GM21381 (cell line): Measurements from ENCODE around the gene GIPR.
A peak's percentile ranks its signal among the peaks of the same experiment; 100 is the strongest.
"Not testable (repeated sequence)": the region's sequence is repeated elsewhere in the genome, so short reads cannot be mapped to it uniquely, and the experiment has no call there.

Source experiments
- ATAC-seq: cut with Tn5 transposase; IDR thresholded peaks from one replicate; pipeline ENCODE4 v1.9.1; 2021; ENCODE audit warnings: mild to moderate bottlenecking, moderate library complexity; ENCODE audit not compliant: unreplicated experiment

GIPR gene

GRCh38 chr19:45667620-45668341 lies at the start of gene GIPR:
GIPR (plus strand) TSS chr19:45668221; CDS start chr19:45669521, 1,300 bp downstream.
- no peak for ATAC-seq

DNA sequence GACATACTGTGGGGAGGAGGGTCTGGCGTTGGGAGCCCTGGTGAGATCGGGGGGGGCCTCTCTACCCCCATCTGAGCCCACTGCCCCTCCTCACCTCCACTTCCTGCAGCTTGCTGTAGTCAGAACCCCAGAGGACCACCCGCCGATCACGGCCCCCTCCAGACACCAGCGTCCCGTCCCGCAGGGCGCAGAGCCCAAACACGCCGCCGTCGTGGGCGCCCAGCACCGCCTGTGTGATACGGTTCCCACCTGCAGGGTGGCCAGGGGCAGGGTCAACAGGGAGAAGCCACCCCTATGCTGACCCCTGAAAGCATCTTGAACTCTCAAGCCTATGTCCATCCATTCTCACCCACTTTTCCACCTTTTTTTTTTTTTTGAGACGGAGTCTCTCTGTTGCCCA lies 46.6 kb upstream of the GIPR start:
- no peak for ATAC-seq

DNA sequence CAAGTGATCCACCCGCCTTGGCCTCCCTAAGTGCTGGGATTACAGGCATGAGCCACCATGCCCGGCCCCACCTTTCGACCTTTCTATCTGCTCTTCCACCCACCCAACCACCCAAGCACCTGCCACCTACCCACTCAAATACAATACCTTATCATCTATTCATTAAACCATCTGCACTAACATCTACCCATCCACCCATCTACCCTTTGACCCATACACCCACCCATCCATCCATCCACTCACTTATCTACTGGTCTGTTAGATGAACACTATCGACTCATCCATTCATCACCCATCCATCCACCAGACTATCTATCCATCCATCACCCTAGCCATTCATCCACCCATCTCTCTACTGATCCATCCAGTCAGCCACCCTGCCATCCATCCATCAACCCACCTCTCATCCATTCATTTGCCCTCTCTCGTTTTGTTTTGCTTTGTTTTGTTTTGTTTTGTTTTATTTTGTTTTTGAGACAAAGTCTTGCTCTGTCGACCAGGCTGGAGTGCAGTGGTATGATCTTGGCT lies 46.0 kb upstream of the GIPR start:
- ATAC-seq: no peak

- ATAC-seq: no peak
These were observed 44.0 kb upstream of the GIPR start for GRCh38 chr19:45623984-45624383.

- not testable (repeated sequence) for ATAC-seq
These were observed 39.8 kb upstream of the GIPR start for GRCh38 chr19:45628219-45628618.

GRCh38 chr19:45629704-45630103 lies 38.3 kb upstream of the GIPR start:
- no peak for ATAC-seq

- ATAC-seq: no peak
These were observed 37.6 kb upstream of the GIPR start for GRCh38 chr19:45630463-45630862.

GRCh38 chr19:45632468-45633196 lies 35.4 kb upstream of the GIPR start:
- ATAC-seq: no peak

- no peak for ATAC-seq
These were observed 31.7 kb upstream of the GIPR start for GRCh38 chr19:45636275-45636674.

- no peak for ATAC-seq
These were observed 31.1 kb upstream of the GIPR start for GRCh38 chr19:45636902-45637301.

- no peak for ATAC-seq
These were observed 29.9 kb upstream of the GIPR start for GRCh38 chr19:45637890-45638667.

DNA sequence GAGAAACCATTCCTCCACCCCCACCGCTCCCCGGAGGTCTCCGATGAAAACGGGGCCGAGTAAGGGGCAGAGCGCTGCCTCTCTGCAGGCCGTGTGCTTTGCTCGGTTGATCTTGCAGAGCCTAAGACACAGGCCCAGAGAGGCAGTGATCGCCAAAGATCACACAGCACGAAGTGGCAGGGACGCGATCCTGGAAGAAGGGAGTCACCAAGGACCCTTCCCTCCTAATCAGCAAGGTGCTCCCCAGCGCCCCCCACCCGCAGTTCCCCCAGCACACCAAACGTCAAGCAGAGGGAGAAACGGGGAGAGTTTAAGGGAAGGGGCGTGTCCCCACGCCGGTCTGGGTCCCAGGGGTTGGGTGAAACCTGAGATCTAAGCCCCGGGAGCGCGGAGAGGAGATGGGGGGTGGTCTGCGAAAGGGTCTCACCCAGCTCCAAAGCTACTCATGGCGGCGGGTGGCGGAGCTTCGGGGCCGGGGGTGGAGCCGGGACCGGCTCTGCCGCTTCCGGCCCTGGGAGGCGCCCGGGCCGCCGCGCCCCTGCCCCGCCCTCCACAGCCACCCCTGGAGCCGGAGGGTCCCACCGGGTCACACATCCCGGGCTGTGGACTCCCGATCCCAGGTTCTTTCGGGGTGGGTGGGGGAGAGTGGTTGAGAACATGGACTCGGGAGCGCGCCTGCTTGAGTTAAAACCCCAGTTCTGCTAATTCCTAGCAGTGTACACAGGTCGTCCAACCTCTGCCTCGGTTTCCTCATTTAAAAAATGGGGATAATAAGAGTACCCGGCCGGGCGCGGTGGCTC lies 28.9 kb upstream of the GIPR start, which contains the start of gene EML2:
TSS of gene EML2 (minus strand) at position 468 of the 800 bp plus-strand sequence. CDS start at position 447, 21 bp downstream.
- no peak for ATAC-seq

DNA sequence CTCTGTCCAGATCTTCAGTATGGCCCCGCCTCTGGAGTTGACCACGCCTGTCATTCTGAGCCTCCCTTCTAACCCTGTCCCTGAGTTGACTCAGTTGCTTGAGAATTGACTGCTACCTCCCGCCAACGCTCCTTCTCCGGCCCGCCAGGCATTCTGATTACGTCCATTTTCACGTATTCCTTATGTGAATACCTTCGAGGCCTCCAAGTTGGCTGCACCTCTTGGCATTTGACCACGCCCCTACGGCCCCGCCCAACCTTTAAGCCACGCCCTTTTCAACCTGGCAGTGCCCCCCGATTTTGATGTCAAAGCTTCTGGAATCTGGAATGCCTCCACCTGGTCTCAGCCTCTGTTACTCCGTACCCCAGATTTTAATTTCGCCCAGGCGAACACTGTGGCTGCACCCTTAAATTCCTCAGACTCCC lies 27.2 kb upstream of the GIPR start:
- no peak for ATAC-seq

GRCh38 chr19:45641274-45642105 lies 26.5 kb upstream of the GIPR start:
- peak; percentile 38 for ATAC-seq

- ATAC-seq: no peak
These were observed 24.7 kb upstream of the GIPR start for GRCh38 chr19:45643024-45643926.

DNA sequence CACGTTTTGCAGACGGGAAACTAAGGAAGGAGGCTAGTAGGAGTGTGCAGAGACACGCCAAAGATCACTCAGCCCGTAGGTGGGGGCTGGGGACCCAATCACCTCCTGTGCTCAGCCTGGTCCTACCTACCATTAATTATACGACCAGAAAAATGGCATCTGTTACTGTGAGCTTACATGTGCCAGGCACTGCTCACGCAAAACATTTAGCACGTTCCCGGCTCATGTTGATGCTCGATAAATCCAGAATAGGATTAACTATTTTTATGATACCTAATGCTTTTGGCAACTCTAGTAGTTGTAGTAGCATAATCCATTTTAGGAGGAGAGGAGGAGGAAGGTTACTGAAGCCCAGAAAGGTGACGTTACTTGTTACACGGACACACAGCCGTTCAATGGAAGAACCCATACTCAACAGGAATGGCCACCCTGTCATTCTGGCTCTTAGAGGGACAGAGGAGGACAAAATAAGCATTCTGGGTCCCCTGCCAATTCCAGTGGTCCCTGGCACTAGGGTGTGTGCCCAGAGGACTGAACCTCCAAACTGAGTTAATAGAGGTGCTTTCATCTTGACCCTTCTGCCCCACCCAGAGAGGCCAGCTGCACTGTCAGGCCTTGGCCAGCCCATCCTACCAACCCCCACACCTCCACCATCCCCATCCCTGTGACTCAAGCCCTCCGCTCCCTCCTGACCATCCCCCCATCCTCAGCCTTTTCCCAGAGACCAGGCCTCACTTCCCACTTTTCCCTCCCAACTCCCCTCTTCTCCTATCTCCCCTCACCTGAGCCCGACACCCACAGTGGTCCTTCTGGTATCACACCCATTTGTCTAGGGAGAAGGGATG lies 23.9 kb upstream of the GIPR start:
- ATAC-seq: no peak

DNA sequence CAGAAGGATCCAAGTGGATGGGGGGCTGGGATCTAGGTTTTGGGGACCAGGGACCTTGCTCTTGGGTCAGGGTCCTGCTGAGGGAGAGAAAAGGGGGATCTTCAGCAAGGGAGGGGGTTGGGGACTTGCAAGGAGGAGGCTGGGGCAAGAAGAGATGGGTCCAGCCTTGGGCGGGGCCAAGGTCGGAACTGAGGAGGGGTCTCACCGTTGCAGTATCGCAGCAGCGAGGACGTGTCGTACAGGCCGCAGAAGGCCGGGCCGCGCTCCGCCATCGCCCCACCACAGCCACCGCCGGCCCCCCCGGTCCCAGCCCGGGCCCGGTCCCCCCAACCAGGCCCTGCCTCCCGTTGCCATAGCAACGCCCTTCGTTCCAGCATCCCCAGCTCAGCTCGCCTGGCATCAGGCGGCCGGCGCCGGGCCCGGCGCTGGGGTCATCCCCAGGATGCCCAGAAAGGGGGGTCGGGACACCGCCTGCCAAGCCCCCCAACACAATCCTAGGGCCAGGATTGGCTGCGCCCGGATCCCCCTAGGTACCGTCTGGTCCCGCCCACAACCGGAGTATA lies 22.9 kb upstream of the GIPR start:
- no peak for ATAC-seq
